HEK293T (cell line): Measurements from ENCODE around the gene DET1.

Experiments used
- CTCF ChIA-PET: fragments of 350-600 bp; formaldehyde crosslinking; extraction: SDS; loops from one replicate; lab custom pipeline; 2021; ENCODE audit warnings: antibody characterized with exemption, inconsistent platforms; lab: Yijun Ruan, JAX
- POLR2A ChIA-PET: fragments of 350-600 bp; formaldehyde crosslinking; extraction: SDS; loops from one replicate; lab custom pipeline; 2020; ENCODE audit warnings: antibody characterized with exemption, inconsistent platforms; lab: Yijun Ruan, JAX
- DNase-seq: peaks from one replicate; pipeline ENCODE4 v3.0.0; 2012; ENCODE audit warnings: mixed read lengths; ENCODE audit errors: extremely low spot score
- ARNT ChIP-seq: fragments of 450-650 bp; IDR thresholded peaks from 2 replicates; pipeline ENCODE4 v1.6.1; 2017; ENCODE audit warnings: mild to moderate bottlenecking
- BHLHE40 ChIP-seq: fragments of 450-650 bp; IDR thresholded peaks from 2 replicates; pipeline ENCODE4 v1.6.1; 2016; ENCODE audit warnings: mild to moderate bottlenecking, moderate library complexity, borderline replicate concordance
- CTBP1 ChIP-seq: fragments of 450-650 bp; IDR thresholded peaks from 2 replicates; pipeline ENCODE4 v1.6.1; 2016; ENCODE audit warnings: borderline replicate concordance
- ELF4 ChIP-seq: fragments of 450-650 bp; IDR thresholded peaks from 2 replicates; pipeline ENCODE4 v1.6.1; 2017; ENCODE audit warnings: antibody characterized with exemption
- FOXA1 ChIP-seq: fragments of 450-650 bp; IDR thresholded peaks from 2 replicates; pipeline ENCODE4 v1.6.1; 2016; ENCODE audit warnings: mild to moderate bottlenecking
- FOXK2 ChIP-seq: fragments of 450-650 bp; IDR thresholded peaks from 2 replicates; pipeline ENCODE4 v1.6.1; 2016; ENCODE audit warnings: mild to moderate bottlenecking
- FOXM1 ChIP-seq: fragments of 450-650 bp; IDR thresholded peaks from 2 replicates; pipeline ENCODE4 v1.6.1; 2017; ENCODE audit warnings: mild to moderate bottlenecking, borderline replicate concordance
- HDGF ChIP-seq: fragments of 450-650 bp; IDR thresholded peaks from 2 replicates; pipeline ENCODE4 v1.6.1; 2017; ENCODE audit warnings: antibody characterized with exemption, borderline replicate concordance
- L3MBTL2 ChIP-seq: fragments of 450-650 bp; conservative IDR thresholded peaks from 2 replicates; pipeline ENCODE4 v1.6.1; 2016; ENCODE audit warnings: mild to moderate bottlenecking
- LEF1 ChIP-seq: fragments of 450-650 bp; IDR thresholded peaks from 2 replicates; pipeline ENCODE4 v1.6.1; 2017; ENCODE audit warnings: mild to moderate bottlenecking, borderline replicate concordance
- NFRKB ChIP-seq: fragments of 450-650 bp; IDR thresholded peaks from 2 replicates; pipeline ENCODE4 v1.6.1; 2016; ENCODE audit warnings: mild to moderate bottlenecking, moderate library complexity
- PKNOX1 ChIP-seq: fragments of 450-650 bp; IDR thresholded peaks from 2 replicates; pipeline ENCODE4 v1.6.1; 2016
- SP1 ChIP-seq: fragments of 450-650 bp; IDR thresholded peaks from 2 replicates; pipeline ENCODE4 v1.6.1; 2017
- SUZ12 ChIP-seq: fragments of 450-650 bp; IDR thresholded peaks from 2 replicates; pipeline ENCODE4 v1.6.1; 2016; ENCODE audit warnings: mild to moderate bottlenecking
- TARDBP ChIP-seq: fragments of 450-650 bp; IDR thresholded peaks from 2 replicates; pipeline ENCODE4 v1.6.1; 2016
- ZNF384 ChIP-seq: fragments of 450-650 bp; IDR thresholded peaks from 2 replicates; pipeline ENCODE4 v1.6.1; 2016

DET1 gene

GRCh38 chr15:88497109-88497765 lies 49.2 kb downstream of the DET1 start:
- no peak for TF ChIP-seq ZNF384
- TF ChIP-seq HDGF, result no peak
- no peak for TF ChIP-seq FOXM1
- TF ChIP-seq L3MBTL2, result no peak
- no peak for TF ChIP-seq ARNT
- ChIA-PET POLR2A (no interaction called here), CTCF (no interaction called here)
- no peak for DNase-seq

- no peak for DNase-seq
- ChIA-PET CTCF (no interaction called here), POLR2A (no interaction called here)
- TF ChIP-seq ELF4, result no peak
- TF ChIP-seq LEF1, result no peak
- TF ChIP-seq CTBP1, result no peak
- TF ChIP-seq PKNOX1, result no peak
- no peak for TF ChIP-seq BHLHE40
- TF ChIP-seq HDGF, result no peak
- TF ChIP-seq FOXM1, result no peak
- no peak for TF ChIP-seq TARDBP
- TF ChIP-seq FOXA1, result no peak
Measured at GRCh38 chr15:88493844-88494243, 52.6 kb downstream of the DET1 start.

GRCh38 chr15:88491158-88491557 lies 55.3 kb downstream of the DET1 start:
- no peak for DNase-seq
- CTCF ChIA-PET, result no interaction called here
- TF ChIP-seq FOXA1 (no peak), FOXM1 (no peak), ELF4 (no peak), TARDBP (no peak)
- POLR2A ChIA-PET, result no interaction called here

GRCh38 chr15:88490036-88490435 lies 56.4 kb downstream of the DET1 start:
- DNase-seq, result no peak
- POLR2A ChIA-PET, result no interaction called here
- TF ChIP-seq TARDBP, result no peak
- no peak for TF ChIP-seq SUZ12
- TF ChIP-seq NFRKB, result no peak
- no peak for TF ChIP-seq PKNOX1
- no peak for TF ChIP-seq FOXA1
- no peak for TF ChIP-seq L3MBTL2
- no peak for TF ChIP-seq HDGF
- no peak for TF ChIP-seq ZNF384
- TF ChIP-seq CTBP1, result no peak
- TF ChIP-seq BHLHE40, result no peak
- TF ChIP-seq LEF1, result no peak
- no peak for TF ChIP-seq ELF4
- TF ChIP-seq FOXK2, result no peak
- TF ChIP-seq SP1, result no peak
- CTCF ChIA-PET, result no interaction called here

- DNase-seq, result no peak
- CTCF ChIA-PET, result no interaction called here
- POLR2A ChIA-PET, result no interaction called here
- TF ChIP-seq HDGF (no peak), NFRKB (no peak), FOXK2 (no peak), ELF4 (no peak), BHLHE40 (no peak), CTBP1 (no peak), L3MBTL2 (no peak), PKNOX1 (no peak), TARDBP (no peak), SUZ12 (no peak), ARNT (no peak), FOXA1 (no peak), FOXM1 (no peak), LEF1 (no peak), ZNF384 (no peak), SP1 (no peak)
Measured at GRCh38 chr15:88489321-88489720, 57.2 kb downstream of the DET1 start.

- CTCF ChIA-PET, result no interaction called here
Measured at GRCh38 chr15:88487796-88488523, 58.5 kb downstream of the DET1 start.

More at GRCh38 chr15:88487796-88488523, 58.5 kb downstream of the DET1 start:
- no peak for TF ChIP-seq NFRKB
- TF ChIP-seq HDGF, result no peak
- TF ChIP-seq ZNF384, result no peak
- no peak for TF ChIP-seq BHLHE40
- no peak for TF ChIP-seq SP1
- TF ChIP-seq TARDBP, result no peak
- TF ChIP-seq FOXK2, result no peak
- no peak for TF ChIP-seq ARNT
- TF ChIP-seq CTBP1, result no peak
- TF ChIP-seq L3MBTL2, result no peak
- no peak for TF ChIP-seq FOXM1
- no peak for TF ChIP-seq LEF1
- no peak for TF ChIP-seq FOXA1
- TF ChIP-seq PKNOX1, result no peak
- TF ChIP-seq ELF4, result no peak
- POLR2A ChIA-PET, result no interaction called here
- no peak for DNase-seq
